Mesenteric fat pad (tissue), 1 donor: ENCODE results near the gene AKIP1. TPM values are rescaled to one million over a fixed set of nuclear protein-coding genes. Genes with fewer than 3 reads are reported as not detected.
A peak's percentile ranks its signal among the peaks of the same experiment; 100 is the strongest.

Source experiments
- DNase-seq: peaks from one replicate; pipeline ENCODE4 v3.0.0-alpha.2; 2020; ENCODE audit warnings: low spot score
- total RNA-seq: library from RNA; stranded (reverse); fragmentation: NEBNext Ultra II Directional; extraction: Animal tissue kit (Norgen Biotek cat#: 25700); gene quantifications from one replicate; pipeline ENCODE4 v1.2.1, GENCODE V29; 2021
- donor health status: DM: yes; HTN: yes; CAD: no.

The AKIP1 gene
- total RNA-seq, 1 donor from 2014 or later, result 12.8 TPM

DNA sequence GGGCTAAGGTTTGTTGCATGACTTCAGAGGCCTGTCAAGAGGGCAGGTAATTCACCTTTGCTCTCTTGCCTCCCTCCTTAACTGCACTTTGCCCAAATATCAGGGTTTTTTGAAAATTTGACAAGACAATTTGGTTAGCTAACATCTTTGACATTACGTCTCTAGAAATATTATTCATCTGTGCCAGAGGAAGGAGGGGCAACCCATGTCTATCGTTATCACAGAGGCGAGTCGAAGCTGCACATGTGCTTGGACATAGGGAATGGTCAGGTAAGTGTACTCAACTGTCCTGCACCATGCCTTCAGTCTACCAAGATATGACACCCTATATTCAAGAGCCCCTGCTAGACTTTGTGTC is 3.7 kb downstream of the AKIP1 start:
- no peak for DNase-seq

DNA sequence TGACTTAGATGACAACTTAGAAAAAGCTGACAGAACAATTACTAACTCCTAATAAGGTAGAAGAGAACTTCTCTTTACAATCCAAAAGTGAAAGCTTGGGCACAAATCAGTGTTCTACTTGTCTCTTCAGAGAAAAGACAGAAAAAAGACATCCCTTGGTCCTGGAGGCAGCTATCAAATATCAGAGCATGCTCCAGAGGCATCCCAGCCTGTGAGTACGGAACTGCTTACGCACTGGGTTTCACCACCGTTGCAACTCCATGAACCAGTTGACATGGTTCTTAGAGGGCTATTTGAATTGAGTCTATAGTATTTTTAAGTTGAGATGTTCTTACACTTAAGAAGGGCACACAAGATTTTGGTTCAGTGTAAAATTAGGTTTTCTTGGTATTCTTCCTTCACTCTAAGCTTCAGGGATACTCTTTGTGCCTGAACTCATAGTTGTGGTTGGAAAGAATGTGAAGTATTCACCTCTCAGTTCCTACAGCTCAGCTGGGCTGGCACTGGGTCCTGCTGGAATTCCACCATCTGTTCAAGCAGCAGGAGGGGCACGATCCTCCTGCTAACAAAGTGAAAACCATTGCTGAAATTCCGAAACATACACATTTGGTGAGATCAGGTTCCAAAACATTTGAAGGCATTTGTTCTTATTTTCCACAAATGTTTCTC is 6.3 kb downstream of the AKIP1 start:
- DNase-seq, result no peak

DNA sequence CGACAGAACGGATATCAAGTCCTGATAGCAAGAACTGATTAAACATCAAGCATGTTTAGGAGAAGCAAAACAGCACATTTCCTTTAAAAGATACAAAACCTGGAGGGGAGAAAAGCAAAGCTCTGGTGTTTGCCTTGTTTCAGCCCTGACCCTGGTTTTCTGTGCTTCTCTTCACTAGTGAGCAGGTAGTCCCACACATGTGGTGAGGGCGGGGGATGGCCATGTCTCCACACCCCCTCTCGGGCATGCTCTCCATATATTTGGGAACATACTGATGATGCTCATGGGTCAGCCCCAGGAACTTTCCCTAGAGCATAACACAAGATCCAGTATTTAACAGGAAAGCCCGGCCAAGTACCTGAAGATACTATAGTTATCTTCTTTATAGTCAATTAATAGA is 11.7 kb downstream of the AKIP1 start:
- no peak for DNase-seq

- no peak for DNase-seq
Observed at GRCh38 chr11:8925711-8926110, 14.7 kb downstream of the AKIP1 start.

DNA sequence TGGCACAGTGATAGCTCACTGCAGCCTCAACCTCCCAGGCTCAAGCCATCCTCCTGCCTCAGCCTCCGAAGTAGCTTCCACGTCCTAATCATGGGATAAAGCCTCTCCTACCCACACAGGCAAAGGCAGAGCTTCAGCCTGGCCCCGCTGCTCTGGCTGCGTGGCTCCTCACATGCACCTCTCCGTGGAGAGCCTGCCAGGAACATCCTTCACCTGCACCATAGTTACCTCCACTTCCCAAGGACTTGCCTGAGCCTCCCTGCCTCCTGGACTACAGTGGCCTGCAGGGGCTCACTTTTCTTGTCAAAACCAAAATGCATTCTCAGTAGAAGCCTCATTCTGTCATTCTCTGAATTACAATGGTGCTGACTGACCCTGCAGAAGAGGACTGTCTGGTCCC is 15.2 kb downstream of the AKIP1 start:
- no peak for DNase-seq

- no peak for DNase-seq
Observed at GRCh38 chr11:8927233-8927632, 16.2 kb downstream of the AKIP1 start.

DNA sequence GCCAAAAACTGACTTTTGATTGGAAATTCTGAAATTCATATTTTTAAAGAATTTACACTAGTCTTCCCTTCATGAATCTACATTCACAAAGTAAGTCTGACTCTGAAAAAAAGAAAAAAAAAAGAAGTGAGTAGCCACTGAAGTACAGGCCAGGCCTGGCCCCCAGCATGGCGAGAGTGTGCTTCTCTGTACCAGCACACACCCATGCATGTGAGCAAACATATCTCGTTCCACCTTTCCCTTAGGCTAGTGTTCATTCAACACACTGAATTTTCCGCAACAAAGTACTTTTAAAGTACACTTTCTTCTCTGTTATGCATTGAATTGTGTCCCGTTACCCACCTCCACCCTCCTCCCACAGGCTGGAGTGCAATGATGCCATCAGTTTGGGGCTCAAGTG is 17.2 kb downstream of the AKIP1 start:
- no peak for DNase-seq

- DNase-seq, result no peak
Observed at GRCh38 chr11:8928981-8929615, 18.1 kb downstream of the AKIP1 start.

GRCh38 chr11:8930456-8931175 is 19.6 kb downstream of the AKIP1 start:
- DNase-seq, result no peak

- DNase-seq, result no peak
Observed at GRCh38 chr11:8932564-8933180, 21.7 kb downstream of the AKIP1 start, which contains the start of gene C11orf16. Gene C11orf16, minus strand, starts transcription at chr11:8932947. Its CDS starts 639 bp downstream, at chr11:8932308.

DNA sequence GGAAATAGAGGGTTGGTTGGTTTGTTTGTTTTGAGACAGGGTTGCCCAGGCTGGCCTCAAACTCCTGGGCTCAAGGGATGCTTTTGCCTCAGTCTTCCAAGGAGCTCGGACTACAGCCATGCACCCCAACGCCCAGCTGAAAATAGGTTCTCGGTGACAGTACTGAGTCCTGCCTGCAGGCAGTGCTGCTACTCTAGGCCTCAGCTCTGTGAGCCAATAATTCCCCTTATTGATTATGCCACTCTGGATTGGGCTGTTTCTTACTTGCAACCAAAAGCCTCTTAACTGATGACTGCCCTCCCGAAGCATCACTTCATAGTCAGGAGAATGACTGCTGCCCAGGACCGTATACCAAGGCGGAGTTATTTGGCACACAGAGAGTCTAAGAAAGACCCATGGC is 22.9 kb downstream of the AKIP1 start:
- DNase-seq, result peak; percentile 67

DNA sequence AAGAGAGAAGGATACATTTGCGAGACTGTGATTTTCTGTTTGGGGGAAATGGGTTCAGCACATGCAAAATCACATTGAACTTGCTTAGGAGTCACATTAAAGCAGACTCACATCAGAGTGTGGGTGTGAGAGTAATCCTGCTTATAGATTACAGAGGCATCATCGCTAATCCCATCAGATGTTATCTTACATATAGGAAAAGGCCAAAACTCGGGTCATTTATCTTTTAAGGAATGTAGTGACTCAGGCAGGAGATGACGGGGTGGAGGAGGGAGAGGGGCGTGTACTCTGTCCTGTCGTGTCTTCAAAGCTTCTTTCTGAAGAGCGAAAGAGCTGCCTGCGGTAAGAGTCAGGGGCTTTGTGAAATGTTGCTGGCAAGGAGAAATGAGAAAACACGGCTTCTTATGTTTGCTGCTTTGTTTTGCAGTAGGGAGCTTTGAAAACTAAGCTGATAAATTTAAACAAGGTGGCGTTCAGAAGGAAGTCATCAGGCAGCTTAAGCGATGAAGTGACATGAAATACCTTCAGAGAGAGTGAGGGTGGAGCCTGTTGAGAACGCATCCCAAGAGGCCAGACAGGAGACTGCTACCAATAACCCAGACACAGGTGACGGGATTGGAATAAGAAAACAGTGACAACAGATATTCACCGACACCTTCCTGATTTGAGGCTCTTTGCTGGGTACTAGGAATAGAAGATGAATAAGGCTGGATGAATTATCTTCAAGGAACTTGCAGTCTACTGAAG is 23.9 kb downstream of the AKIP1 start:
- no peak for DNase-seq

DNA sequence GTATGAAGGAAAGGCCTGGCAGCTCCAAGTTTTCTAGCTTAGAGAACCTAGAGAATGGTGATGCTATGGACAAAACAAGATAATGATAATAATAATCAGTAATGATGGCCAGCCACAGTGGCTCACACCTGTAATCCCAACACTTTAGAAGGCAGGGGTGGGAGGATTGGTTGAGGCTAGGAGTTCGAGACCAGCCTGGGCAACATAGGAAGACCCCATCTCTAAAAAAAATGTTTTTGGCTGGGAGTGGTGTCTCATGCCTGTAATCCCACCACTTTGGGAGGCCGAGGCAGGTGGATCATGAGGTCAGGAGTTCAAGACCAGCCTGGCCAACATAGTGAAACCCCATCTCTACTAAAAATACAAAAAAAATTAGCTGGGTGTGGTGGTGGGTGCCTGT is 24.8 kb downstream of the AKIP1 start:
- peak; percentile 16 for DNase-seq

- peak; percentile 51 for DNase-seq
Observed at GRCh38 chr11:8937159-8937558, 26.2 kb downstream of the AKIP1 start.

- no peak for DNase-seq
Observed at GRCh38 chr11:8937659-8938058, 26.7 kb downstream of the AKIP1 start.

- DNase-seq, result no peak
Observed at GRCh38 chr11:8941341-8942103, 30.5 kb downstream of the AKIP1 start.

GRCh38 chr11:8942518-8943066 is 31.6 kb downstream of the AKIP1 start, which contains the start of gene ASCL3:
Gene ASCL3, minus strand, starts transcription at chr11:8943016. Its CDS starts 4,855 bp downstream, at chr11:8938161.
- DNase-seq, result no peak

GRCh38 chr11:8947230-8947943 is 36.4 kb downstream of the AKIP1 start:
- DNase-seq, result no peak

DNA sequence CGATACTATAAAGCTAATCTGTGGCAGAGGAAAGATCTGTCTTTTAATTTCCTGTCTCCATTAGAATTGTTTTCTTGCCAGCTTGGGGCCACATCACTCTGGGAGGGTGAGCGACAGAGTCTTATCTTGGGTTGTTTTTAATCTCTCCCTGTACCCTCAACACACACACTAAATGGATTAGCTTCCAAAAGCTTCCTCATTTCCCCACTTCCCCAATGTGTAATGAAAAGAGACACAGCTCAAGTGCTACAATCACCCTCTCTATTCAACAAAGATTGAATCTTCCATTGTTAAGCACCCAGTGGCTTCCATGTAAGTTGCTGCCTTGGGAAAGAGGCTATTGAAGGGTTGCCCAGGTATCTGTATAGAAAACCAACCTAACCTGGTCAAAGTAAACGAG is 37.9 kb downstream of the AKIP1 start:
- DNase-seq, result no peak
